ENCODE measurements around the gene TNXB. TPM values are rescaled to one million over a fixed set of nuclear protein-coding genes. Genes with fewer than 3 reads are reported as not detected.

TNXB gene
- total and polyA plus RNA-seq, 2 donors (not counting 1 experiment from before 2014, with no cell fraction given), result 8.1 to 63.9 TPM

DNA sequence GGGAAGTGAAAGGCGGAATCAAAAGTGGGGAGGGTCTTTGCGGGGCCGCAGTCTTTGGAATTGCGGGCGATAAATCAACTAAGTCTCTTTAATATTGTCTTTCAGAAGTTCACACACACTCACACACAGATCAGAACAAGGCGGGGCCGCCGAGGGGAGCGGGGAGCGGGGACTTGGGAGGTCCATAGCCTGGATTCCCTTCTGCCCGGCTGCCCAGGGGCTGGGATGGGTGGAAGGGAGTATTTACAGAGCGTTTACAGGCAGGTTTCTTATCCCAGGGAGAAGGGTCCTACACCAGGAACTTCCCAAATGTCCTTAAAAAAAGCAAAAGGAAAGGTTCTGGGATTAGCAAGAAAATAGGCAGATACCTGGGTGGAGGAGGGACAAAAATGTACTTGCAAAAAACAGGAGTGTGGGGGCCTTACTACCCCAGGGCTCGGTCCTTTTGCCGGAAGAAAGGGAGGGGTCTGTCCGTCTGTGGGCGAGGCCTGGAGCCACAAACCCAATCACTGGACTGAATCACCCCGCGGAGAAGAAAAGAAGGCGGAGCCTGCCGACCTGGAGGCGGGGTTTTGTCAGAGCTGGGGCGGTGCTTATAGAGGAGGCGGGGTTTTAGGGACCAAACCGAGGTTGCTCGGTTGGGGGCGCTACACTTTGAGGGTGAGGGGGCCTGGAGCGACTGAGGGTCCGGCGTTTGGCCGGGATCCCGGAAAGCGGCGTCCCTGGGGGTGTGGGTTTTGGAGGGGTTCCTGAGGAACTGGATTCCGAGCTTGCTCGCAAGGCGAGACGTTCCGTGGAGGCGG, 39.4 kb upstream of the TNXB start:
- Histone ChIP-seq H4K20me1 (ENCODE audit: control insufficient read depth, extremely low read depth, insufficient read depth, low read length) (no peaks in the 10 kb centered on the region), H3K4me2 (ENCODE audit: extremely low read depth, insufficient read depth, low read length) (no peak overlapping the region), H3K79me2 (ENCODE audit: control insufficient read depth, insufficient read depth, low read length) (no peaks in the 10 kb centered on the region), H3K9me3 (ENCODE audit: control insufficient read depth, insufficient read depth, low read depth, low read length) (no peaks in the 10 kb centered on the region), H2AFZ (ENCODE audit: low read length) (no peak overlapping the region), H3K9ac (ENCODE audit: insufficient read depth, low read length) (no peak overlapping the region), H3K27ac (ENCODE audit: insufficient read depth, low read length) (no peak overlapping the region), H3K4me1 (ENCODE audit: control insufficient read depth, extremely low read depth, insufficient read depth, low read length) (peaks cover 13% of the 10 kb centered on the region), H3K36me3 (ENCODE audit: control insufficient read depth, insufficient read depth, low read length) (no peaks in the 10 kb centered on the region), H3K27me3 (ENCODE audit: control insufficient read depth, insufficient read depth, low read length) (no peaks in the 10 kb centered on the region), H3K4me3 (replicated peaks in 1 of 4; ENCODE audit: control extremely low read depth in 1 of 4, insufficient read depth in 1 of 4, low read depth in 3 of 4, low read length in 4 of 4) (peak overlapping the region in 1 of 4 experiments; percentile 33)
- TF ChIP-seq EZH2 (IDR thresholded peaks at IDR 0.05; ENCODE audit: low read length, missing control alignments), result no peak
- TF ChIP-seq, protein P1, sequence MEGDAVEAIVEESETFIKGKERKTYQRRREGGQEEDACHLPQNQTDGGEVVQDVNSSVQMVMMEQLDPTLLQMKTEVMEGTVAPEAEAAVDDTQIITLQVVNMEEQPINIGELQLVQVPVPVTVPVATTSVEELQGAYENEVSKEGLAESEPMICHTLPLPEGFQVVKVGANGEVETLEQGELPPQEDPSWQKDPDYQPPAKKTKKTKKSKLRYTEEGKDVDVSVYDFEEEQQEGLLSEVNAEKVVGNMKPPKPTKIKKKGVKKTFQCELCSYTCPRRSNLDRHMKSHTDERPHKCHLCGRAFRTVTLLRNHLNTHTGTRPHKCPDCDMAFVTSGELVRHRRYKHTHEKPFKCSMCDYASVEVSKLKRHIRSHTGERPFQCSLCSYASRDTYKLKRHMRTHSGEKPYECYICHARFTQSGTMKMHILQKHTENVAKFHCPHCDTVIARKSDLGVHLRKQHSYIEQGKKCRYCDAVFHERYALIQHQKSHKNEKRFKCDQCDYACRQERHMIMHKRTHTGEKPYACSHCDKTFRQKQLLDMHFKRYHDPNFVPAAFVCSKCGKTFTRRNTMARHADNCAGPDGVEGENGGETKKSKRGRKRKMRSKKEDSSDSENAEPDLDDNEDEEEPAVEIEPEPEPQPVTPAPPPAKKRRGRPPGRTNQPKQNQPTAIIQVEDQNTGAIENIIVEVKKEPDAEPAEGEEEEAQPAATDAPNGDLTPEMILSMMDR (conservative IDR thresholded peaks at IDR 0.05 in 1 of 2, IDR thresholded peaks at IDR 0.05 in 1 of 2; ENCODE audit: low read depth in 1 of 2, low read length in 2 of 2), result peak in 1 of 2 donors; percentile 16
- peak; percentile 25 to 47 for DNase-seq (ENCODE audit: low read depth in 2 of 2)

DNA sequence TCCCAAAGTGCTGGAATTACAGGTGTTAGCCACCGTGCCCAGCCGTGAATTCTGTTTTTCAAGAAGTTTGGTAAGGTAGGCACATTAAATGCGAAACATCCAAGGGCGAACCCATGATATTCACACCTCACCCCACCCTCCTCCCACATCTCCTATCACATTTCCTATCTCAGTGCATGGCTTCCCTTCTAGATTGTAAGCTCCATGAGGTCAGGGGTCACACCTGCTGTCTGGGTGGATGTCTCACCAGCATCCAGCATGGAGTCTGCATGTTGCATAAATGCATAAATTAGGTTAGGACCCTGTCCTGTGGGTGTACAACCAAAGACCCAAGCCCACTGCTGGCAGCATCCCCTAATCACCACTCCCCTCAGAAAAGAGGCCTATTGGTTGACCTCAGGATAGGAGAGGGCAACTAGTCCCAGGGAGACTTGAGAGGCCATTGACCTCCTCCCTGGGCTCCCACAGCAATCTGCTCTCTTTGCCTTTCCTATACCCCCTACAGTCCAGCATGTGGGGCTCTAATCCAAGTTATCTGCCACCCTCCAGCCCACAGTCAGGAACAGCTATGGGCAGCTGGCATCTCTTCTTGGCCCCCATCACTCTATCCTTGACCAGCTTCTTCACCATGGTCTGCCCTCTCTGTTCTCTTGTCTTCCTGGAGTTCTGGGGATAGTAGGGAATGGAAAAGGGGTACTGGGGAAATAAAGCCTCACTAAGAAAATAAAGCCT, 38.4 kb upstream of the TNXB start:
- no peaks in the 10 kb centered on the region for H3K9me3 ChIP-seq (ENCODE audit: control insufficient read depth, insufficient read depth, low read depth, low read length)
- H4K20me1 ChIP-seq (ENCODE audit: control insufficient read depth, extremely low read depth, insufficient read depth, low read length), result no peaks in the 10 kb centered on the region
- H3K27me3 ChIP-seq (ENCODE audit: control insufficient read depth, insufficient read depth, low read length), result no peaks in the 10 kb centered on the region
- no peak for DNase-seq (ENCODE audit: low read depth in 2 of 2)
- no peaks in the 10 kb centered on the region for H3K36me3 ChIP-seq (ENCODE audit: control insufficient read depth, insufficient read depth, low read length)
- H3K27ac ChIP-seq (ENCODE audit: insufficient read depth, low read length), result no peak overlapping the region
- peaks cover 7% of the 10 kb centered on the region for H3K4me1 ChIP-seq (ENCODE audit: control insufficient read depth, extremely low read depth, insufficient read depth, low read length)
- TF ChIP-seq, protein P1 (conservative IDR thresholded peaks at IDR 0.05 in 1 of 2, IDR thresholded peaks at IDR 0.05 in 1 of 2; ENCODE audit: low read depth in 1 of 2, low read length in 2 of 2), result no peak
- TF ChIP-seq EZH2 (IDR thresholded peaks at IDR 0.05; ENCODE audit: low read length, missing control alignments), result no peak
- H3K79me2 ChIP-seq (ENCODE audit: control insufficient read depth, insufficient read depth, low read length), result no peaks in the 10 kb centered on the region
- no peak overlapping the region for H3K9ac ChIP-seq (ENCODE audit: insufficient read depth, low read length)
- H2AFZ ChIP-seq (ENCODE audit: low read length), result no peak overlapping the region
- no peak overlapping the region for H3K4me2 ChIP-seq (ENCODE audit: extremely low read depth, insufficient read depth, low read length)
- H3K4me3 ChIP-seq (replicated peaks in 1 of 4; ENCODE audit: control extremely low read depth in 1 of 4, insufficient read depth in 1 of 4, low read depth in 3 of 4, low read length in 4 of 4), result no peak overlapping the region

GRCh38 chr6:32146687-32147086, 37.5 kb upstream of the TNXB start:
- H3K27me3 ChIP-seq (ENCODE audit: control insufficient read depth, insufficient read depth, low read length), result no peaks in the 10 kb centered on the region
- no peaks in the 10 kb centered on the region for H3K79me2 ChIP-seq (ENCODE audit: control insufficient read depth, insufficient read depth, low read length)
- H3K27ac ChIP-seq (ENCODE audit: insufficient read depth, low read length), result no peak overlapping the region
- H3K4me2 ChIP-seq (ENCODE audit: extremely low read depth, insufficient read depth, low read length), result no peak overlapping the region
- H4K20me1 ChIP-seq (ENCODE audit: control insufficient read depth, extremely low read depth, insufficient read depth, low read length), result no peaks in the 10 kb centered on the region
- H3K9ac ChIP-seq (ENCODE audit: insufficient read depth, low read length), result no peak overlapping the region
- no peak overlapping the region for H3K4me3 ChIP-seq (replicated peaks in 1 of 4; ENCODE audit: control extremely low read depth in 1 of 4, insufficient read depth in 1 of 4, low read depth in 3 of 4, low read length in 4 of 4)
- TF ChIP-seq, protein P1 (conservative IDR thresholded peaks at IDR 0.05 in 1 of 2, IDR thresholded peaks at IDR 0.05 in 1 of 2; ENCODE audit: low read depth in 1 of 2, low read length in 2 of 2), result no peak
- no peak for TF ChIP-seq EZH2 (IDR thresholded peaks at IDR 0.05; ENCODE audit: low read length, missing control alignments)
- H3K9me3 ChIP-seq (ENCODE audit: control insufficient read depth, insufficient read depth, low read depth, low read length), result no peaks in the 10 kb centered on the region
- H2AFZ ChIP-seq (ENCODE audit: low read length), result no peak overlapping the region
- no peaks in the 10 kb centered on the region for H3K36me3 ChIP-seq (ENCODE audit: control insufficient read depth, insufficient read depth, low read length)
- no peaks in the 10 kb centered on the region for H3K4me1 ChIP-seq (ENCODE audit: control insufficient read depth, extremely low read depth, insufficient read depth, low read length)
- no peak for DNase-seq (ENCODE audit: low read depth in 2 of 2)
